ENCODE measurements around the gene NSL1.

NSL1 gene

GRCh38 chr1:212683357-212683722, 108.2 kb downstream of the NSL1 start:
- no peak for DNase-seq

GRCh38 chr1:212680680-212681389, 110.7 kb downstream of the NSL1 start:
- no peak for DNase-seq

DNA sequence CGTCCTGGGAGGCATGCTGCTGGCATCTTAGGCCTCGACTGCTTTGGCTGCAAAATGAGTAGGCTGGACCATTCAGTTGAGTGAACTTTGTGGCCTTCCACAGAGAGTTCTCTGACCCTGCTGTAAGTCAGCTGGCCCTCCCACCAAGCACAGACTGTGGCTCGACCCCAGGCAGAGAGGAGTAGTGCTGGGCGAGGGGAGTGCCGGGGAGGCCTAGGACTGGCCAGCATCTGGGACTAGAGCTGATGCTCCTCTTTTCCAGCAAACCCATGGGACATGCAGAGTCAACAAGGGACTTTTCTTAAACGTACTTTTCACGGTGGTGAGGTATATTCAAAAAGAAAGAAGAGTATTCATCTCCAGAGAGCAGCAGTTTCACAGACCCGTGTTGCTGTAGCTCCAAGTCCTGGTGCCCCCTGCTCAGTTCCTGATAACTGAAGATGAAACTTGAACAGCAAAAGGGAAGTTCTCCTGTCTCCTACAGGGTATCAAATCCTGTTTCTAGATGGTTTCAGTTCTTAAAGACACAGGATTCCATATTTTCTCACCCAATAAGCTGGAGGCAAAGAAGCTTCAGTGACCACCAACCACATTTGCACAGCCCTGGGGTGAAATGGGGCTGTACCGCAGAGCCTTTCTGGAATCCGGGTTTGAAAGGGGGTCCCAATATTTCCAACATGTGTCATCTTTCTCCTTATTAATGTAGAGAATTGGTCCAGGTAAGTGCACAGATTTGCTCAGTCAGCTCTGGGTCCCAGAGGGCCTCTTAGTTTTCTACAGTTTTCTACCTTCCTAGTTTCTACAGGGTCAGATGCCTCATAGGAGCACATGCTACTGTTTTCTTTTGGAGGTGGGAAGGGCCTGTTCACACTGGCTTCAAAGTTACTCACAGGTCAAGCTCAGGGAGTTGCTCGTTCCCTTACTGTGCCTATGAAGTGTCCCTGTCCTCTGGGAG, 112.8 kb downstream of the NSL1 start:
- DNase-seq: no peak

GRCh38 chr1:212677573-212677972, 114.0 kb downstream of the NSL1 start:
- DNase-seq: no peak

GRCh38 chr1:212677136-212677535, 114.4 kb downstream of the NSL1 start:
- no peak for DNase-seq

Measured in NCI-H524 treated with DMSO at 0.1 percent for 48 hours (cell line).